Transverse colon (tissue), 4 donors: Measurements from ENCODE around the gene TTF2.

ENCODE experiments used
- EP300 ChIP-seq: sonication (generic); formaldehyde crosslinking; IDR thresholded peaks from one replicate; pipeline ENCODE4 v1.6.1; 2017; ENCODE audit warnings: antibody characterized with exemption, low read depth
- POLR2A ChIP-seq: fragments of 450-650 bp; IDR thresholded peaks from one replicate; pipeline ENCODE4 v1.6.1; 2016; ENCODE audit warnings: antibody characterized with exemption, mild to moderate bottlenecking, moderate library complexity
- POLR2AphosphoS5 ChIP-seq, 3 donors: sonication (generic); formaldehyde crosslinking; IDR thresholded peaks; one replicate each; pipeline ENCODE4 v1.6.1; 2016; ENCODE audit warnings: antibody characterized with exemption in 3 of 3
- TF ChIP-seq, protein P1 (sequence below), 5 experiments: fragments of 200-600 bp in 3 of 5; fragments of 450-650 bp in 2 of 5; sonication (generic) in 3 of 5; IDR thresholded peaks; 1 replicate in 2 of 5; 2 replicates in 3 of 5; pipeline ENCODE4 v1.5.1; 2016 to 2017; ENCODE audit warnings: antibody characterized with exemption in 5 of 5, inconsistent platforms in 3 of 5, mild to moderate bottlenecking in 2 of 5, moderate library complexity in 1 of 5

DNA sequence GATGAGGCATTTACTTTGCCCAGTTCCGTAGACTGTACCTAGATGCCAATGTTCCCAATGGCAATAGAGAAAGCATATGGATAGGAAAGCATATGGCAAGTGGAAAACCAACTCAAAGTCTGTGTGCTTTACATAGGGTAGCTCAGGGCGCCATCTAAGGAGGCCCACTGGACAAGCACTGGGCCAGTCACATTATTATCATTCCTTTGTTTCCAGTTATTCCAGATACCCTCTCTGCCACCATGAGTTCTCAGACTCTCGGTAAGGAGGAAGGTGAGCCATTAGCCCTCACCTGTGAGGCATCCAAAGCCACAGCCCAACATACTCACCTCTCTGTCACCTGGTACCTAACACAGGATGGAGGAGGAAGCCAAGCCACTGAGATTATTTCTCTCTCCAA, 48.8 kb upstream of the TTF2 start:
- TF ChIP-seq, protein P1, sequence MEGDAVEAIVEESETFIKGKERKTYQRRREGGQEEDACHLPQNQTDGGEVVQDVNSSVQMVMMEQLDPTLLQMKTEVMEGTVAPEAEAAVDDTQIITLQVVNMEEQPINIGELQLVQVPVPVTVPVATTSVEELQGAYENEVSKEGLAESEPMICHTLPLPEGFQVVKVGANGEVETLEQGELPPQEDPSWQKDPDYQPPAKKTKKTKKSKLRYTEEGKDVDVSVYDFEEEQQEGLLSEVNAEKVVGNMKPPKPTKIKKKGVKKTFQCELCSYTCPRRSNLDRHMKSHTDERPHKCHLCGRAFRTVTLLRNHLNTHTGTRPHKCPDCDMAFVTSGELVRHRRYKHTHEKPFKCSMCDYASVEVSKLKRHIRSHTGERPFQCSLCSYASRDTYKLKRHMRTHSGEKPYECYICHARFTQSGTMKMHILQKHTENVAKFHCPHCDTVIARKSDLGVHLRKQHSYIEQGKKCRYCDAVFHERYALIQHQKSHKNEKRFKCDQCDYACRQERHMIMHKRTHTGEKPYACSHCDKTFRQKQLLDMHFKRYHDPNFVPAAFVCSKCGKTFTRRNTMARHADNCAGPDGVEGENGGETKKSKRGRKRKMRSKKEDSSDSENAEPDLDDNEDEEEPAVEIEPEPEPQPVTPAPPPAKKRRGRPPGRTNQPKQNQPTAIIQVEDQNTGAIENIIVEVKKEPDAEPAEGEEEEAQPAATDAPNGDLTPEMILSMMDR (IDR thresholded peaks at IDR 0.05), result no peak
- TF ChIP-seq EP300 (no peak), POLR2A (no peak), POLR2AphosphoS5 (IDR thresholded peaks at IDR 0.05) (no peak)
